ENCODE data around the gene ARHGEF16.

GRCh38 chr1:3472088-3472850, 17.8 kb downstream of the ARHGEF16 start:
- TF ChIP-seq EZH2 (IDR thresholded peaks at IDR 0.05; ENCODE audit: borderline replicate concordance, low read depth, low read length, poor library complexity, severe bottlenecking) (no peak), CTCF (conservative IDR thresholded peaks at IDR 0.05; ENCODE audit: low read depth, low read length) (no peak; the same call in 1 of the 2 replicates)
